Stimulated activated effector memory CD8-positive, alpha-beta T cell treated with anti-CD3 and anti-CD28 coated beads, Interleukin-12 subunit alpha, Interleukin-12 subunit beta, amount 100 ng/mL, for 72 hours (primary cell): Measurements from ENCODE around the gene R3HDM4.
"Not testable (repeated sequence)": the region's sequence is repeated elsewhere in the genome, so short reads cannot be mapped to it uniquely, and the experiment has no call there.

ENCODE experiments used
- ATAC-seq: fragments of 150-1000 bp; cut with Tn5 transposase; 2 replicates; pipeline ENCODE4 v1.10.0; 2021
- DNase-seq, 2 donors: peaks; one replicate each; pipeline ENCODE4 v3.0.0; 2021 to 2022; ENCODE audit warnings: low spot score in 2 of 2
- H3K27ac Mint-ChIP-seq: one replicate; pipeline ENCODE4 v1.8.0; 2022; ENCODE audit warnings: mild to moderate bottlenecking, mixed read lengths
- H3K36me3 Mint-ChIP-seq: one replicate; pipeline ENCODE4 v1.8.0; 2022; ENCODE audit warnings: mild to moderate bottlenecking, mixed read lengths
- H3K4me1 Mint-ChIP-seq: one replicate; pipeline ENCODE4 v1.8.0; 2022; ENCODE audit warnings: mixed read lengths
- H3K4me3 Mint-ChIP-seq: one replicate; pipeline ENCODE4 v1.8.0; 2022; ENCODE audit warnings: mild to moderate bottlenecking, mixed read lengths
- H3K9me3 Mint-ChIP-seq: one replicate; pipeline ENCODE4 v1.8.0; 2022; ENCODE audit warnings: mixed read lengths

The R3HDM4 gene

DNA sequence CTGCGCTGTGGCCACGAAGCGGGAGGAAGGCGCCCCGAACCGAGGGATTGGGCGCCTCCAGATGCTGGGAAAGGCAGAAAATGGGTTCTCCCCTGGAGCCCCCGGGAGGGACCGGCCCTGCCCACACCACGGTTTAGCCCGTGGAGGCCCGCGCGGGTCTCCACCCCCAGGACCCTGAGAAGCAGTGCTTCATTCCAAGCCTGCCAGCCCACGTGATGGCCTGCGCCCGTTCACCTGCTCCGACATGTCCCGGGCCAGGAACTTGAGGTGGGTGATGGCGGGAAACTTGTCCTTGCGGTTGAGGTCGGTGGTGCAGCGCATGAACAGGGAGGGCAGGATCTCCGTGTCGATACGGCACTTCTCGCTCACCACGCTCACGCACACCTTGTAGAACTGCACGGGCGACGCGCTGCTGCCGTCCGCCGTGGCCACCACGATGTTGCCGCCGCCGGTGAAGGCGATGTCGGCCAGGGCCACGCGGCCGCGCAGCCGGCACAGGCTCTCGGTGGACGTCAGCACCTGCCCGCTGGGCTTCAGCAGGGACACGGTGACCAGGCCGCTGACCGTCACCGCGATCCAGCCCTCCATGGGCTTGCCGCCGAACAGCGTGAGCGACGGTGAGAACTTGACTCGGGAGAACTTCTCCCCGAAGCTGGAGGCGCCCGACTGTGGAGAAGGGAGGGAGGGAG, 27.3 kb downstream of the R3HDM4 start:
- Mint-ChIP-seq H3K9me3 (no peaks in the 10 kb centered on the region), H3K4me3 (no peak overlapping the region), H3K27ac (no peak overlapping the region), H3K4me1 (no peaks in the 10 kb centered on the region), H3K36me3 (peaks cover 61% of the 10 kb centered on the region)
- DNase-seq, result no peak
- no peak for ATAC-seq

DNA sequence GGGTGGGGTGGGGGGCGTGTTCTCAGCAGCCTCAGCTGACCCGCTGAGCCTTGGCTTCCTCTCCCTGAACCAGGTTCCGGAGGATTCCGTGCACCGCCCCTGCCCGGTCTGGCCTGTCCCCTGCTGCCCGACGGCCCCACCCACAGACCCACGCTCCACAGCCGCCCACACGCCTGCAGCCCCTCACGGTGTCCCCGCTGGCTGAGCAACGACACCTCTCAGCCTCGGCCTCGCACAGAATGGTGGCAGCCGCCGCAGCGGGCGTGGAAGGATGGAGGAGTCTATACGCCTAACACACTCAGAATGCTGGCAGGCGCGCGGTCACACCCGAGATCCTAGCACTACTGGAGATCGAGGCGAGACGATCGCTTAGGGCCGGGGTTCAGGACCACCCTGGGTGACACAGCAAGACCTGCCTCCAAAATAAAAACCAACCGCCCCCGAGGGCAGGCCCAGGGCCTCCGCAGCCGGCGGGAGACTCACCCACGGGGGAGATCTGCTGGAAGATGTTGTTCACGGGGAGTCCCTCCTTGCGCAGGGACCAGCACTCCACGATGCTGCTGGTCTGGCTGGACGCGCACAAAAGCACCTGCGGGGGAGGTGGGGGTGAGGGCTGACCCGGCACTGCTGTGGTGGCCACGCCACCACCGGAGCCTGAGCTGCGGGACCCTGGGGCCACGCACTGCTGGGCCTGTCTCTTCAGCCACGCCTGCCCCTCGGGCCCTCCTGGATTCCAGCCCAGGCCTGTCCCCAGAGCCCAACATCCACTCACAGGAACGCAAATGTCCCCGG, 28.4 kb downstream of the R3HDM4 start:
- H3K4me3 Mint-ChIP-seq, result no peak overlapping the region
- no peaks in the 10 kb centered on the region for H3K4me1 Mint-ChIP-seq
- ATAC-seq (no peak), DNase-seq (no peak)
- peaks cover 56% of the 10 kb centered on the region for H3K36me3 Mint-ChIP-seq
- no peak overlapping the region for H3K27ac Mint-ChIP-seq
- H3K9me3 Mint-ChIP-seq, result no peaks in the 10 kb centered on the region

DNA sequence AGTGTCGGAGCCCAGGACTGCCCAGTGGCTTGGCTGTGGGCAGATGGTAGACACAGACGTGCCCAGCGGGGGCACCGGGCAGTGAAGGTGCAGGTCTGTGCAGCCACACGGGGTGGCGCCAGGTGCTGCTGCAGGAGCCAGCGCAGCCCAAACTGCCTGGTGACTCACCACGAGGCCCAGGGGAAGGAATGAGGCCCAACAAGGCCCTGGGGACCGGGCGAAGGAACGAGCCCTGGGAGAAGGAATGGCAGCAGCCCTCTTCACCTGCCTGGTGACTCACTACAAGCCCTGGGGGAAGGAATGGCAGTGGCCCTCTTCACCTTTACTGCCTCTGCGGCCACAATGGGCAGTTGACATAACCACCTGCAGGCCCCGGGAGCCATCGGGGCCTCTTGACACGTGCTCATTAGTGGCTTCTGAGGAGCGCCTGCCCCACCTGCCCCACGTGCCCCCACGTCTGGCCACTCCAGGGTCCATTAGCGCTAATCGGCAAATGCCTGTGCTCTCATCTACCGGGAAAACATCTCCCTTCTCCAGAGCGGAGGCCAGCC, 29.3 kb downstream of the R3HDM4 start:
- H3K36me3 Mint-ChIP-seq, result peaks cover 47% of the 10 kb centered on the region
- ATAC-seq (no peak), DNase-seq (no peak)
- H3K4me3 Mint-ChIP-seq, result no peak overlapping the region
- no peak overlapping the region for H3K27ac Mint-ChIP-seq
- no peaks in the 10 kb centered on the region for H3K4me1 Mint-ChIP-seq
- H3K9me3 Mint-ChIP-seq, result no peaks in the 10 kb centered on the region

DNA sequence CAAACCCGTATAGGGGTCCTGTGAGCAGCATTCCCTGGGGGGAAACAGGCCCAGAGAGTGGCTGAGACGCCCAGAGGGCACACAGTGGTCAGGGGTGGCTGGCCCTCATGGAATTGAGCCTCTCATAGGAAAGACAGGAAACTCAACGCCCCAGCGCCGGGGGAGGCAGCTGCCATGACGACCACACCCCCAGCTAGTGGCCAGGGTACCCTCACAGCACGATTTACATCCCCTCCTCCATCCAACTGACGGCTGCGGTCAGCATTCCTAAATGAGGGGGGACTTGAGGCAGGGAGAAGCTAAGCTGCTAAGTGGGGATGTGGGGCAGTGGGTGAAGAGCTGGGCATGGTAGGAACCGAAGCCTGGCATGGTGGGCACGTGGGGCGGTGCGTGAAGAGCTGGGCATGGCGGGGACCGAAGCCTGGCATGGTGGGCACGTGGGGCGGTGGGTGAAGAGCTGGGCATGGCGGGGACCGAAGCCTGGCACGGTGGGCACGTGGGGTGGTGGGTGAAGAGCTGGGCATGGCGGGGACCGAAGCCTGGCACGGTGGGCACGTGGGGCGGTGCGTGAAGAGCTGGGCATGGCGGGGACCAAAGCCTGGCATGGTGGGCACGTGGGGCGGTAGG, 30.0 kb downstream of the R3HDM4 start:
- no peak for ATAC-seq
- Mint-ChIP-seq H3K36me3 (peaks cover 46% of the 10 kb centered on the region), H3K9me3 (no peaks in the 10 kb centered on the region), H3K27ac (no peak overlapping the region), H3K4me1 (no peaks in the 10 kb centered on the region), H3K4me3 (no peak overlapping the region)
- DNase-seq, result no peak

DNA sequence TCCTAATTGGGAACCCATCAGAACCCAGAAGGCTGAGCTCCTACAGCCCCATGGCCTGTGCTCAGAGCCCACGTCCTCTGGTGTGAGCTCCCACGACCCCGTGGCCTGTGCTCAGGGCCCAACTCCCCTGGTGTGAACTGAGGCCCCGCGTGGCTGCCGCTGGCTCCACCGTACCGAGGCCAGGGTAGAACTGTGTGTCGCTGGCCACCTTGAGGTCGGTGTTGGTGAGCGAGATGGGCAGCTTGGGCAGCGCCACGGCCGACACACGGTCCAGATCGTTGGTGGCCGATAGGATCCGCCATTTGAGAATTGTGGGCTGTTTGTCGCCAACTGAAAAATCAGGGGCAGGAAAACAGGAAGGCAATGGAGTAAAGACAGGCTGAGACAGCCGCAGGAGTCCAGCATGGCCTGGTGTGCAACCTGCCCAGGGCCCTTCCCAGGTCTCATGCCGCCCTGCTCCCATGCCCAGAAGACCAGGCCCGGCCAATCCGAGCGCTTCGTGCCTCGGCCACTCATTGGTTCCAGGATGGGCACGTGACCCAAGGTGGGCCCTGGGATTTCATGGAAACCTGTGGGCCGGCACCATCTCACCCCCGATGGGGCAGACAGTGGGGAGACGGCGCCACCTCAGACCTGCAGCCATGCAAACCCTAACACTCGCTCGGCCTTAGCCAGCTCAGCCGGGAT, 31.5 kb downstream of the R3HDM4 start:
- DNase-seq (no peak), ATAC-seq (no peak)
- H3K4me3 Mint-ChIP-seq, result no peak overlapping the region
- H3K36me3 Mint-ChIP-seq, result peaks cover 31% of the 10 kb centered on the region
- H3K4me1 Mint-ChIP-seq, result no peaks in the 10 kb centered on the region
- H3K27ac Mint-ChIP-seq, result no peak overlapping the region
- no peaks in the 10 kb centered on the region for H3K9me3 Mint-ChIP-seq

DNA sequence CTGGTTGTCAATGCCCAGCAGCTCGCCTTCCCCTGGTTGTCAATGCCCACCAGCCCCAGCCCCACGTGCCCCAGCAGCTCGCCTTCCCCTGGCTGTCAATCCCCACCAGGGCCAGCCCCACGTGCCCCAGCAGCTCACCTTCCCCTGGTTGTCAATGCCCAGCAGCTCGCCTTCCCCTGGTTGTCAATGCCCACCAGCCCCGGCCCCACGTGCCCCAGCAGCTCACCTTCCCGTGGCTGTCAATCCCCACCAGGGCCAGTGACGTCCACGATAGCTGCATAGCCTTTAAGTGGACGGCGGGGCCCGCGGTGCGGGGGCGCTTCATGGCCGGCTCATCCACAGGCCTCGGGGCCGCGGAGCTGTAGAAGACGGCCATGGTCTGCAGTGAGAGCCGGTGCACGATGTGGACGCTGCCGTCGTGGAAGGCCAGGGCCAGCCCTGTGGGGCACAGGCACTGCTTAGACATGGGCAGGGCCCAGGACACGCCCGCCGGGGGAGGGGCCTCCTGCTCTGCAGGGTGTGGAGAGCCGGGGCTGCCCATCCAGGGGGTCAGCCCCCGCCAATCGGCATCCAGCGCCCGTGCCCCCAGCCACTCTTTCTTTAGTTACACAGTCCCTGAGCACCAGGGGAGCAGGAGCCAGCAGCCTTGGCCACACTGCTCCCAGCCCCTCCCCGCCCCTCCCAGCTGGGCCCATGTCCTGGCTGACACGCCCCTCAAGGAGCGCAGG, 33.1 kb downstream of the R3HDM4 start:
- H3K36me3 Mint-ChIP-seq, result peaks cover 32% of the 10 kb centered on the region
- no peak for ATAC-seq
- no peaks in the 10 kb centered on the region for H3K9me3 Mint-ChIP-seq

DNA sequence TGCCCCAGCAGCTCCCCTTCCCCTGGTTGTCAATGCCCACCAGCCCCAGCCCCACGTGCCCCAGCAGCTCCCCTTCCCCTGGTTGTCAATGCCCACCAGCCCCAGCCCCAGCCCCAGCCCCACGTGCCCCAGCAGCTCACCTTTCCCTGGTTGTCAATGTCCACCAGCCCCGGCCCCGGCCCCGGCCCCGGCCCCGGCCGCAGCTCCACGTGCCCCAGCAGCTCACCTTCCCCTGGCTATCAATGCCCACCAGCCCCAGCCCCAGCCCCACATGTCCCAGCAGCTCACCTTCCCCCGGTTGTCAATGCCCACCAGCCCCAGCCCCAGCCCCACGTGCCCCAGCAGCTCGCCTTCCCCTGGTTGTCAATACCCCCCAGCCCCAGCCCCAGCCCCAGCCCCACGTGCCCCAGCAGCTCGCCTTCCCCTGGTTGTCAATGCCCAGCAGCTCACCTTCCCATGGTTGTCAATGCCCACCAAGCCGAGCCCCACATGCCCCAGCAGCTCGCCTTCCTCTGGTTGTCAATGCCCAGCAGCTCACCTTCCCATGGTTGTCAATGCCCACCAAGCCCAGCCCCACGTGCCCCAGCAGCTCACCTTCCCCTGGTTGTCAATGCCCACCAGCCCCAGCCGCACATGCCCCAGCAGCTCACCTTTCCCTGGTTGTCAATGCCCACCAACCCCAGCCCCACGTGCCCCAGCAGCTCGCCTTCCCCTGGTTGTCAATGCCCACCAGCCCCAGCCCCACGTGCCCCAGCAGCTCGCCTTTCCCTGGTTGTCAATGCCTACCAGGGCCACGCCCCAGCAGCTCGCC, 34.1 kb downstream of the R3HDM4 start:
- H3K36me3 Mint-ChIP-seq, result peaks cover 33% of the 10 kb centered on the region
- not testable (repeated sequence) for ATAC-seq, H3K4me1 Mint-ChIP-seq, DNase-seq, H3K9me3 Mint-ChIP-seq, H3K4me3 Mint-ChIP-seq
- H3K27ac Mint-ChIP-seq, result peak overlapping the region; percentile 64

More for the DNA sequence above, 33.1 kb downstream of the R3HDM4 start:
- no peak for DNase-seq
- no peak overlapping the region for H3K4me3 Mint-ChIP-seq
- H3K27ac Mint-ChIP-seq, result no peak overlapping the region
- no peaks in the 10 kb centered on the region for H3K4me1 Mint-ChIP-seq

DNA sequence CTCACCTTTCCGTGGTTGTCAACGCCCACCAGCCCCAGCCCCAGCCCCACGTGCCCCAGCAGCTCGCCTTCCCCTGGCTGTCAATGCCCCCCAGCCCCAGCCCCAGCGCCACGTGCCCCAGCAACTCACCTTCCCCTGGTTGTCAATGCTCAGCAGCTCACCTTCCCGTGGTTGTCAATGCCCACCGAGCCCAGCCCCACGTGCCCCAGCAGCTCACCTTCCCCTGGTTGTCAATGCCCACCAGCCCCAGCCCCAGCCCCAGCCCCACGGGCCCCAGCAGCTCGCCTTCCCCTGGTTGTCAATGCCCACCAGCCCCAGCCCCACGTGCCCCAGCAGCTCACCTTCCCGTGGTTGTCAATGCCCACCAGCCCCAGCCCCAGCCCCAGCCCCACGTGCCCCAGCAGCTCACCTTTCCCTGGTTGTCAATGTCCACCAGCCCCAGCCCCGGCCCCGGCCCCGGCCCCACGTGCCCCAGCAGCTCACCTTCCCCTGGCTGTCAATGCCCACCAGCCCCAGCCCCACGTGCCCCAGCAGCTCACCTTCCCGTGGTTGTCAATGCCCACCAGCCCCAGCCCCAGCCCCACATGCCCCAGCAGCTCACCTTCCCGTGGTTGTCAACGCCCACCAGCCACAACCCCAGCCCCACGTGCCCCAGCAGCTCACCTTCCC, 34.9 kb downstream of the R3HDM4 start:
- H3K36me3 Mint-ChIP-seq, result peaks cover 31% of the 10 kb centered on the region
- H3K9me3 Mint-ChIP-seq, H3K4me3 Mint-ChIP-seq, DNase-seq, H3K4me1 Mint-ChIP-seq, H3K27ac Mint-ChIP-seq, ATAC-seq: not testable (repeated sequence)

DNA sequence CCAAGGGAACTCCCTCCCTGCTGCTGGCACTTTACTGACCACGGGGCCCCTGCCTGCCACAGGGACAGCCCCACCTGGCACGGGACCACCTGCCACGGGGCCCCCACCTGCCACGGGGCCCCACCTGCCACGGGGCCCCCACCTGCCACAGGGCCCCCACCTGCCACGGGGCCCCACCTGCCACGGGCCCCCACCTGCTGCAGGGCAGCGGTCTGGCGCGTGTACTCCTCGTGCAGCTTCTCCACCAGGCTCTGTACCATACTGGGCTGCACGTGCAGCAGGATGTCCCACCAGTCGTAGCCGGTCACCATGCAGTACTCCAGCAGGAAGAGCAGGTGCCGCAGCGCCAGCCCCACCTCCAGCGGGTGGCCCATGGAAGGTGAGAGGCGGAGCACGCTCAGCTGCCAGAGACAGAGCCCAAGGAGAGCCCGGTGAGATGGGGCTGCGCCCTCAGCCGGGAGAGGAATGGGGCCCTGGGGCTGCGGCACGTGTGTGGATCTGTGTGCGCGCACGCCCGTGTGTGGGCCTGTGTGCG, 36.2 kb downstream of the R3HDM4 start:
- Mint-ChIP-seq H3K4me3 (no peak overlapping the region), H3K4me1 (peaks cover 9% of the 10 kb centered on the region), H3K27ac (no peak overlapping the region), H3K36me3 (peaks cover 23% of the 10 kb centered on the region), H3K9me3 (no peaks in the 10 kb centered on the region)
- DNase-seq (no peak), ATAC-seq (no peak)

DNA sequence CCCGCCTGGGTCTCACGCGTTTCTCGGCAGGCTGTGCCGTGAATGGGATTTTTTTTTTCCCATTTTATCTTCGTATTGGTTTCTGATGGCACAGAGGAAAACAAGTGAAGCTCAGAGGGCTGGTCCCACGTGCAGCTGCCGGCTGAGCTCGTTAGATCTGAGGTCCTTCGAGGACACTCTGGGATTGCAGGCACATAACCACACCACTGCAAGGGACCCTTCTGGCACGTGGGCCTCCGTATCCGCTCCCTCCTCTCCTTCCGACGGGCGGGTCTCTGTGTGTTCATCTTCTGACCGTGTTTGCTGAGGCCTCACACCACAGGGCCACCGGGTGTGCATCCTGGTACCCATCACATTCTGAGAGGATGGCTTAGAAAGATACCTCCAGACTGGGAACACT, 36.9 kb downstream of the R3HDM4 start:
- Mint-ChIP-seq H3K4me1 (peaks cover 9% of the 10 kb centered on the region), H3K9me3 (no peaks in the 10 kb centered on the region), H3K27ac (peak overlapping the region; percentile 6), H3K36me3 (peaks cover 26% of the 10 kb centered on the region), H3K4me3 (no peak overlapping the region)
- DNase-seq (no peak), ATAC-seq (no peak)

DNA sequence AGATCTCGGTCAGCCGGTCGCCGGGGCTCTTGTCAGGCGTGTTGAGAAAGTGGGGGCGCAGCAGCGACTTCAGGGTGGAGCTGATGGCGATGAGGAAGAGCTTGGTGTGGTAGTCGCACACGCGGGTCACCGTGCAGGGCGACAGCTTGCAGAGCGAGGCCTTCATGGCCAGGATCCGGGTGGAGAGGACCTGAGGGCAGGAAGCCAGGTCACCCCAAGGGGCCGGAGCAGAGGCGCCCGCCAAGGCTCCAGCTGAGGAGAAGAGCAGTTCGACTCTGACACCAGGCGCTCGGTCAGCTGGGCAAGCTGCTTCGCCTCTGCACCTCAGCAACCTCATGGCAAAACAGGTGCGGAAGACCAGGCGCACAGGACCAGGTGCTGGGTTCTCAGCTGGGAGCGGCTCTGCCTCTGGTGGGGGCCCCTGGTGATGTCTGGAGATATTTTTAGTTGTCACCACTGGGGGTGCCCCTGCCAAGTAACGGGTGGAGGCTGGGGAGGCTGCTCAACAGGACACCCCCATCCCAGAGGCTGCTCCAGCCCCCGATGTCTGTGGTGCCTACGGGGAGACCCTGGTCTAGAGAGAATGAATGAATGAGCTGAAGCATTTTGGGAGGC, 37.6 kb downstream of the R3HDM4 start:
- Mint-ChIP-seq H3K27ac (peak overlapping the region; percentile 6), H3K4me3 (no peak overlapping the region), H3K9me3 (no peaks in the 10 kb centered on the region), H3K36me3 (peaks cover 26% of the 10 kb centered on the region), H3K4me1 (peaks cover 10% of the 10 kb centered on the region)
- ATAC-seq, result no peak
- DNase-seq, result no peak

DNA sequence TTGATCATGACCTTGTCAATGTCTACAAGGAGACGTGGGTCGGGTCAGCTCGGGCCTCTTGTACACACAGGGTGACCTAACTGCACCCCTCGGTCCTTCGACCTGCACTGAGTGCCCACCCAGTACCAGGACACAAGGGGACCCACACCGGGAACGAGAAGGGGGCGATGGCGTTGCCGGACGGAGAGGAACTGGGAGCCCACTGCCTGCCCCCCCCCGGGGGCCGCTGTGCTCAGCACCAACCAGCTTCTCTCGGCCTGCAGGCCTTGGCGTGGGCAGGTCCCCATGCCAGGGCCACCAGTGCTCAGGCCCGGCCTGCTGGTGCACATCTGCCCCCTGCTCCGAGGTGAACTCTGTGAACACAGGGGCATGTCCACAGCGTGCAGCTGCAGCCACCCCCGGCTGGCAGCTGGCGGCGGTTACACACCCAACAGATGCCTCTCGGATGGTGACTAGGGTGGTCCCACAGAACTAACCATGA, 39.4 kb downstream of the R3HDM4 start:
- H3K4me3 Mint-ChIP-seq, result no peak overlapping the region
- no peak for DNase-seq

DNA sequence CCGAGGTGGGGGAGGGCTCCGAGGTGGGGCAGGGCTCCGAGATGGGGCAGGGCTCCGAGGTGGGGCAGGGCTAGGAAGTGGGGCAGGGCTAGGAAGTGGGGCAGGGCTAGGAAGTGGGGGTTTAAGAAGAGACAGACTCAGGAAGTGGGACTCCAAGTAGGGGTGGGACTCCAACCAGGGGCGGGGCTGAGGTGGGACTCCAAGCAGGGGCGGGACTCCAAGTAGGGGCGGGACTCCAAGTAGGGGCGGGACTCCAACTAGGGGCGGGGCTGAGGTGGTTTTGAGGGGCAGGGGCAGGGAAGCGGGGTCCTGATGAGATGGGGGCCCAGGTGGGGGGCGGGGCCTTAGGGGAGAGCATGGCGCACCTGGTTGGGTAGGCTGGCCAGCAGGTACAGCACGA, 39.9 kb downstream of the R3HDM4 start:
- ATAC-seq, result peak; percentile 84
- peaks cover 32% of the 10 kb centered on the region for H3K36me3 Mint-ChIP-seq
- DNase-seq, result no peak
- no peaks in the 10 kb centered on the region for H3K9me3 Mint-ChIP-seq
- H3K27ac Mint-ChIP-seq, result no peak overlapping the region
- peaks cover 18% of the 10 kb centered on the region for H3K4me1 Mint-ChIP-seq
- peak overlapping the region; percentile 54 for H3K4me3 Mint-ChIP-seq

More for the DNA sequence above, 39.4 kb downstream of the R3HDM4 start:
- H3K27ac Mint-ChIP-seq, result no peak overlapping the region
- H3K36me3 Mint-ChIP-seq, result peaks cover 32% of the 10 kb centered on the region
- no peaks in the 10 kb centered on the region for H3K9me3 Mint-ChIP-seq
- ATAC-seq, result no peak
- H3K4me1 Mint-ChIP-seq, result peaks cover 18% of the 10 kb centered on the region
